ENCODE results near the gene LRP11.
"Not testable (repeated sequence)": the region's sequence is repeated elsewhere in the genome, so short reads cannot be mapped to it uniquely, and the experiment has no call there.

Gene LRP11, protein sequence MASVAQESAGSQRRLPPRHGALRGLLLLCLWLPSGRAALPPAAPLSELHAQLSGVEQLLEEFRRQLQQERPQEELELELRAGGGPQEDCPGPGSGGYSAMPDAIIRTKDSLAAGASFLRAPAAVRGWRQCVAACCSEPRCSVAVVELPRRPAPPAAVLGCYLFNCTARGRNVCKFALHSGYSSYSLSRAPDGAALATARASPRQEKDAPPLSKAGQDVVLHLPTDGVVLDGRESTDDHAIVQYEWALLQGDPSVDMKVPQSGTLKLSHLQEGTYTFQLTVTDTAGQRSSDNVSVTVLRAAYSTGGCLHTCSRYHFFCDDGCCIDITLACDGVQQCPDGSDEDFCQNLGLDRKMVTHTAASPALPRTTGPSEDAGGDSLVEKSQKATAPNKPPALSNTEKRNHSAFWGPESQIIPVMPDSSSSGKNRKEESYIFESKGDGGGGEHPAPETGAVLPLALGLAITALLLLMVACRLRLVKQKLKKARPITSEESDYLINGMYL

GRCh38 chr6:149863698-149864577, at the start of gene LRP11:
Gene LRP11, minus strand, starts transcription at chr6:149864359. Its CDS starts 339 bp downstream, at chr6:149864020.
- in situ Hi-C loops (cut with HindIII; ENCODE audit: low sequenced_read_pairs) = no loop called here

DNA sequence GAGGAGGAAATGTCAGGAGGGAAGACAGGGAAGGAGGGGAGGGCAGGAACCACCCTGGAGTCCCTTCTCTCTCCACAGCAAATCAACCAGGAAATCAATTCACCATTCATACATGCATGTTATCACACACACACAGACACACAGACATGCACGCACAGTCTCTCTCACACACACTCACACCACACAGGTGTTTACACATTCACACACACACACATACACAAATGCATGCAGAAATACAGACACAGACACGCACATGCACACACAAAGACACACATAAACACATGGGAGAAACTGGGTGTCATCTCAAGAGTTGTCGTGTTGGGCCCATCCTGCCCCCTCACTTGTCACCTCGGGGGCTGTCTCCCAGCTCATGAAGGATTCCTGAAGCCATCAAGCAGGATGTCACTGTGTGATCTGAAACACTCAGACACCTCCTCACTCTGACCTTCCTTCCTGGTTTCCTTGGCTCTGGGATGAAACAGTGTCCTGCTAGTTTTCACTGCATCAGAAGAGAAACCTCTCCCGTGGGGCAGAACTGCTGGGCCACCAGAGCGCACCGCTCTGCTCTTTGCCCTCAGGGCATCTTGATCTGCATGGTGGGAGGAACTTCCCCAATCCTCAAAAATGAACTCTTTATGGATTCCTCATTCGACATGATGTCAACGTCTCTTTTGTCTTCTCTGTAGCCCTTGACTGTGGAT, 49.5 kb upstream of the LRP11 start:
- no peak for DNase-seq (ENCODE audit: low read depth)
- TF ChIP-seq, protein P1, sequence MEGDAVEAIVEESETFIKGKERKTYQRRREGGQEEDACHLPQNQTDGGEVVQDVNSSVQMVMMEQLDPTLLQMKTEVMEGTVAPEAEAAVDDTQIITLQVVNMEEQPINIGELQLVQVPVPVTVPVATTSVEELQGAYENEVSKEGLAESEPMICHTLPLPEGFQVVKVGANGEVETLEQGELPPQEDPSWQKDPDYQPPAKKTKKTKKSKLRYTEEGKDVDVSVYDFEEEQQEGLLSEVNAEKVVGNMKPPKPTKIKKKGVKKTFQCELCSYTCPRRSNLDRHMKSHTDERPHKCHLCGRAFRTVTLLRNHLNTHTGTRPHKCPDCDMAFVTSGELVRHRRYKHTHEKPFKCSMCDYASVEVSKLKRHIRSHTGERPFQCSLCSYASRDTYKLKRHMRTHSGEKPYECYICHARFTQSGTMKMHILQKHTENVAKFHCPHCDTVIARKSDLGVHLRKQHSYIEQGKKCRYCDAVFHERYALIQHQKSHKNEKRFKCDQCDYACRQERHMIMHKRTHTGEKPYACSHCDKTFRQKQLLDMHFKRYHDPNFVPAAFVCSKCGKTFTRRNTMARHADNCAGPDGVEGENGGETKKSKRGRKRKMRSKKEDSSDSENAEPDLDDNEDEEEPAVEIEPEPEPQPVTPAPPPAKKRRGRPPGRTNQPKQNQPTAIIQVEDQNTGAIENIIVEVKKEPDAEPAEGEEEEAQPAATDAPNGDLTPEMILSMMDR (IDR thresholded peaks at IDR 0.05; ENCODE audit: low read depth, low read length, missing control alignments) = no peak
- in situ Hi-C loops (cut with HindIII; ENCODE audit: low sequenced_read_pairs) = no loop called here
- H3K4me3 ChIP-seq (ENCODE audit: low read depth, low read length) = no peak overlapping the region

More at GRCh38 chr6:149863698-149864577, at the start of gene LRP11:
- TF ChIP-seq, protein P1 (IDR thresholded peaks at IDR 0.05; ENCODE audit: low read depth, low read length, missing control alignments) = no peak
- H3K4me3 ChIP-seq (ENCODE audit: low read depth, low read length) = peak within 1 kb of the TSS; percentile 64
- no peak for DNase-seq (ENCODE audit: low read depth)

DNA sequence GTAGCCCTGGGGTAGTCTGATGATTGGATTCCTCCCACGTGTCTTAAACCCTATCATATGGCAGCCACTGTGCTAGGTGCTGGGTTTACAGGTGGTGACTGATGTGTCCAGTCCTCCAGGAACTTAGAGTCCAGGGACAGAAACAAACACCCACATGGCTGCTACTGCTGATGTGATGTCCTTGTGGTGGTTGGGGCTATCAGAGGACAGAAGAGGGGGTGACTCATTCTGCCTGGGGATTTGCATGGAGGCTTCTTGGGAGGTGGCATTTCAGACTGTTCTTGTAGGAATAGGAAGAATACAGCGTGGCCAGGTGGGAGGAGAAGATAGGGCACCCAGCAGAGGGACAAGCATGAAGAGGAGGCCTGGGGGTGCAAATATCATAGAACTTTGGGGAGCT, 48.9 kb upstream of the LRP11 start:
- no peak overlapping the region for H3K4me3 ChIP-seq (ENCODE audit: low read depth, low read length)
- DNase-seq (ENCODE audit: low read depth) = no peak
- in situ Hi-C loops (cut with HindIII; ENCODE audit: low sequenced_read_pairs) = no loop called here
- TF ChIP-seq, protein P1 (IDR thresholded peaks at IDR 0.05; ENCODE audit: low read depth, low read length, missing control alignments) = no peak

DNA sequence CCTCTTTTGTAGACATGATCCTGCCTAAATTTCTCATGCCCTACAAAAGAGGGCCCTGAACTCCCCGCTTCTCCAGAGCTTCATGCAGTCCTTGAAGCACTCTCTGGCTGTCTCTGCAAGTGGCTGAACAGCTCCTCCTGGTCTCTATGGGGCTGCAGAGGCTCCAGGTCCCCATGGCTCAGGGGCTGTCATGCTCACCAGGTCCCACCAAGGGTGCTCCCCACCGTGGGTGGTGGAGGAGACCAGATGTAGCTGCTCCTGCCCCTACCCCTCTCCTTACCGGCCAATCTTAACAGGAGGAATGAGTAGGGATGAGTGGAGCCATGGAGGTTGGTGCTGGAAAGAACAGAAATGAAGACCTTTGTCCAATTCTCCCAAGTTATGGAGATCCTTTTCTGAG, 48.5 kb upstream of the LRP11 start:
- in situ Hi-C loops (cut with HindIII; ENCODE audit: low sequenced_read_pairs); DNase-seq (ENCODE audit: low read depth); H3K4me3 ChIP-seq (ENCODE audit: low read depth, low read length): not testable (repeated sequence)

DNA sequence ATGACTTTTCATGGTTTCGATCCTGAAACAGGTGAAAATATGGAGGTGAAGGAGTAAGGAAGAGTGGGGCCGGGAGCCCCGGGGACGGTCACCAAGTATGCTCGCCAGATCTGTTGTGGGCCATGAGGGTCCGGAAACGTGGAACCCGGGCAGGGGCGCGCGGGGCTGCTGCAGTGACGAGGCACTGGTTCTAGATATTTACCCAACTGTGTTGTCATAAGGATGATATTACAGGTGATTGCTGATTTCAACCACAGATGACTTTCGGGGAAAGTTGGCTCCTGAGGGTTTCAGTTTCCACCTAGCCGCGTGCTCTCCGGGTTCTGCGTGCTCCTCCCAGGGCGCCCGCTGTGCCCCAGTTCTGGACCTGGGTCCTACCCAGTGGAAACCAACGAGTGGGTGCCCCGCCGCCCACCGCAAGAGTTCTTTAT, 46.6 kb upstream of the LRP11 start:
- H3K4me3 ChIP-seq (ENCODE audit: low read depth, low read length) = no peak overlapping the region
- DNase-seq (ENCODE audit: low read depth) = no peak
- TF ChIP-seq, protein P1 (IDR thresholded peaks at IDR 0.05; ENCODE audit: low read depth, low read length, missing control alignments) = no peak
- in situ Hi-C loops (cut with HindIII; ENCODE audit: low sequenced_read_pairs) = no loop called here

DNA sequence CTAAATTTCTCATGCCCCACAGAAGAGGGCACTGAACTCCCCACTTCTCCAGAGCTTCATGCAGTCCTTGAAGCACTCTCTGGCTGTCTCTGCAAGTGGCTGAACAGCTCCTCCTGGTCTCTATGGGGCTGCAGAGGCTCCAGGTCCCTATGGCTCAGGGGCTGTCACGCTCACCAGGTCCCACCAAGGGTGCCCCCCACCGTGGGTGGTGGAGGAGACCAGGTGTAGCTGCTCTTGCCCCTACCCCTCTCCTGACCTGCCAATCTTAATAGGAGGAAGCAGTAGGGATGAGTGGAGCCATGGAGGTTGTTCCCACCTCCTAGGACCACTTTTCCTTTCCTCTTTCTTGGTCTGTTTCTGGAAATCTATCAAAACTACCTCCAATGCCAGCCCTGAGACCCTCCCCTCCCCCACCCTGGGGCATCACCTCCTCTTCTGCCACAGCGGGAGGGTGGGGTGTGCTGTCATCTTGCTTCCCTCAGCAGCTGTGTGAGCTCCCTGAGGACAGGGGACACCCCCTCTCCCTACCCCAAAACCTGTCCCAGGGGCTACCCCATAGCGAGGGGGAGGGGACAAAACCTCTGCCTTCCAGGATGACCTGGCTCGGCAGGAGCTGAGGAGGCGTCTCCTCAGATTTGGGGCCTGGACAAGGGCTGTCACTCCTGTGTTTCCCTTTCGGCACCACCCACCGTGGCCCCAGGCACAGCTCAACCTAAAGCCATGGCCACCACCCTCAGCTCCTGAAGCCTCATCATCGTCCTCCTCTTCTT, 45.7 kb upstream of the LRP11 start:
- TF ChIP-seq, protein P1 (IDR thresholded peaks at IDR 0.05; ENCODE audit: low read depth, low read length, missing control alignments) = no peak
- in situ Hi-C loops (cut with HindIII; ENCODE audit: low sequenced_read_pairs) = loop anchor here (10.0 kb wide), 1 partner anchor 55 kb away; no protein-coding TSS in a partner anchor

DNA sequence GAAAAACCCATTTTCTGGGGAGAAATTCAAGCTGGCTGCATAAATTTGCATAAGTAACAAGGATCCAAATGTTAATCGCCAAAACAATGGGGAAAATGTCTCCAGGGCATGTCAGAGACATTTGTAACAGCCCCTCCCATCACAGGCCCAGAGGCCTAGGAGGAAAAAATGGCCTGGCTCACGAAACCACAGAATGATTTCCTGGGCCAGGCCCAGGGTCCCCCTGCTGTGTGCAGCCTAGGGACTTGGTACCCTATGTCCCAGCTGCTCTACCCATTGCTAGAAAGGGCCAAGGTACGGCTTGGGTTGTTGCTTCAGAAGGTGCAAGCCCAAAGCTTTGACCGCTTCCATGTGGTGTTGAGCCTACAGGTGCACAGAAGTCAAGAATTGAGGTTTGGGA, 44.3 kb upstream of the LRP11 start:
- not testable (repeated sequence) for DNase-seq (ENCODE audit: low read depth); H3K4me3 ChIP-seq (ENCODE audit: low read depth, low read length)
- in situ Hi-C loops (cut with HindIII; ENCODE audit: low sequenced_read_pairs) = loop anchor here (10.0 kb wide), 1 partner anchor 54 kb away; no protein-coding TSS in a partner anchor

More for the DNA sequence above, 45.7 kb upstream of the LRP11 start:
- no peak for DNase-seq (ENCODE audit: low read depth)
- H3K4me3 ChIP-seq (ENCODE audit: low read depth, low read length) = no peak overlapping the region

All from astrocyte of the cerebellum (primary cell).